Measurements from ENCODE around the gene HOXC9. TPM values are rescaled to one million over a fixed set of nuclear protein-coding genes. Genes with fewer than 3 reads are reported as not detected.

HOXC9 gene
- total and polyA plus RNA-seq, 2 of the 4 experiments (the other 2 are of a cell fraction) = 0.26 TPM; not detected in 1

- Histone ChIP-seq H4K20me1 (ENCODE audit: insufficient read depth, low read length) (no peaks in the 10 kb centered on the region; the same call in 1 of the 2 replicates), H3K27ac (ENCODE audit: insufficient read depth, low read length) (no peak overlapping the region), H2AFZ (replicated peaks; ENCODE audit: low read length, poor library complexity) (no peak overlapping the region), H3K9ac (ENCODE audit: low read depth, low read length) (no peak overlapping the region), H2BK120ac (ENCODE audit: low read depth, low read length) (no peak overlapping the region), H3K4me3 (ENCODE audit: insufficient read depth, low read depth, low read length) (no peak overlapping the region), H3K9me3 (ENCODE audit: control insufficient read depth, insufficient read depth, low read length) (peaks cover 19% of the 10 kb centered on the region), H4K5ac (ENCODE audit: low read depth, low read length) (no peak overlapping the region), H3K4me2 (ENCODE audit: low read depth, low read length) (no peak overlapping the region), H3K4me1 (ENCODE audit: control insufficient read depth, insufficient read depth, low read length) (peaks cover 3% of the 10 kb centered on the region; the same call in 1 of the 2 replicates), H3K79me1 (ENCODE audit: low read depth in 1 of 2, low read length in 2 of 2) (no peaks in the 10 kb centered on the region), H2BK20ac (ENCODE audit: low read depth, low read length) (no peak overlapping the region), H2BK5ac (ENCODE audit: low read depth, low read length, poor library complexity, severe bottlenecking) (no peak overlapping the region), H3K23ac (ENCODE audit: low read depth, low read length) (no peak overlapping the region), H3K9me1 (ENCODE audit: insufficient read depth, low read length) (no peaks in the 10 kb centered on the region), H3K18ac (ENCODE audit: low read depth, low read length) (no peak overlapping the region), H3K56ac (ENCODE audit: extremely low read depth, insufficient read depth, low read length) (no peak overlapping the region), H2AK9ac (replicated peaks; ENCODE audit: low read depth, low read length, poor library complexity) (no peak overlapping the region), H4K91ac (ENCODE audit: insufficient read depth, low read depth, low read length) (no peak overlapping the region), H3K14ac (replicated peaks; ENCODE audit: low read depth, low read length) (no peak overlapping the region), H3K27me3 (ENCODE audit: control insufficient read depth, insufficient read depth, low read length) (peaks cover 98% of the 10 kb centered on the region), H4K8ac (ENCODE audit: low read depth in 2 of 2, low read length in 2 of 2) (no peak overlapping the region), H3K4ac (ENCODE audit: low read depth, low read length) (no peak overlapping the region), H2AK5ac (ENCODE audit: low read depth, low read length) (no peak overlapping the region), H3K36me3 (ENCODE audit: control insufficient read depth, insufficient read depth, low read length) (no peaks in the 10 kb centered on the region), H2BK15ac (ENCODE audit: low read depth, low read length) (no peak overlapping the region)
- POLR2A ChIA-PET (ENCODE audit: unreplicated experiment) = no interaction called here
- no TSS peak for BruUV-seq (replicated peaks)
- CTCF ChIA-PET = no interaction called here
- dilution Hi-C loops (cut with HindIII; ENCODE audit: low sequenced_read_pairs, unreplicated experiment) = no loop called here
- in situ Hi-C loops (cut with MboI; ENCODE audit: low sequenced_read_pairs) = loop anchor here (10.0 kb wide), 2 partner anchors 229 to 381 kb away; no protein-coding TSS in a partner anchor
- ATAC-seq (ENCODE audit: low read depth) (no peak), DNase-seq (no peak)
- WGBS, 2 experiments (ENCODE audit: extremely low coverage in 2 of 2, insufficient read length in 1 of 2) = 0% methylated on average over 1 of the region's 18 CpGs; no CpG with 5 or more reads in 1 of the 2 experiments
- no peak for TF ChIP-seq NFE2L2 (IDR thresholded peaks at IDR 0.05; ENCODE audit: low read depth, low read length)
- TF ChIP-seq FOS (IDR thresholded peaks at IDR 0.05; ENCODE audit: low read depth, low read length) = no peak
- no peak for TF ChIP-seq RAD21 (IDR thresholded peaks at IDR 0.05; ENCODE audit: low read length)
- TF ChIP-seq MAFK (IDR thresholded peaks at IDR 0.05; ENCODE audit: low read depth, low read length) = no peak
- no peak for TF ChIP-seq MAZ (IDR thresholded peaks at IDR 0.05; ENCODE audit: borderline replicate concordance, low read depth, low read length)
- TF ChIP-seq MXI1 (IDR thresholded peaks at IDR 0.05; ENCODE audit: borderline replicate concordance, low read depth, low read length) = no peak
- no peak for TF ChIP-seq RFX5 (IDR thresholded peaks at IDR 0.05; ENCODE audit: low read depth, low read length)
- no peak for TF ChIP-seq RCOR1 (IDR thresholded peaks at IDR 0.05; ENCODE audit: insufficient replicate concordance, low read length)
- no peak for TF ChIP-seq POLR2A (IDR thresholded peaks at IDR 0.05; ENCODE audit: low read depth, low read length)
- TF ChIP-seq CEBPB (IDR thresholded peaks at IDR 0.05; ENCODE audit: low read depth, low read length) = no peak
- TF ChIP-seq SMC3 (IDR thresholded peaks at IDR 0.05; ENCODE audit: low read depth, low read length) = no peak
- no peak for TF ChIP-seq CHD1 (IDR thresholded peaks at IDR 0.05; ENCODE audit: low read depth, low read length)
- no peak for TF ChIP-seq ELK1 (IDR thresholded peaks at IDR 0.05; ENCODE audit: borderline replicate concordance, low read depth, low read length)
- TF ChIP-seq BHLHE40 (IDR thresholded peaks at IDR 0.05; ENCODE audit: low read depth, low read length) = no peak
- intact Hi-C loops (cut with micrococcal nuclease) = no loop called here
Measured at GRCh38 chr12:53993162-53994008, 6.6 kb upstream of the HOXC9 start.
